Loucy (cell line): ENCODE data around the gene DOK7.

Experiments used
- CTCF ChIP-seq: fragments of 200-600 bp; sonication (generic); conservative IDR thresholded peaks from 2 replicates; pipeline ENCODE4 v1.5.1; 2014; ENCODE audit warnings: mild to moderate bottlenecking, antibody characterized with exemption, low read length
- EZH2phosphoT487 ChIP-seq: fragments of 200-600 bp; IDR thresholded peaks from 2 replicates; pipeline ENCODE4 v1.6.1; 2018; ENCODE audit warnings: antibody characterized with exemption, mild to moderate bottlenecking, moderate library complexity, borderline replicate concordance

GRCh38 chr4:3449047-3449573 lies 14.0 kb upstream of the DOK7 start:
- TF ChIP-seq CTCF (no peak), EZH2phosphoT487 (no peak)
